ENCODE results near the gene CCDC188.

Gene CCDC188

GRCh38 chr22:20184501-20185165 lies 33.8 kb upstream of the CCDC188 start:
- no peak for DNase-seq

GRCh38 chr22:20183823-20184222 lies 33.0 kb upstream of the CCDC188 start:
- no peak for DNase-seq

DNA sequence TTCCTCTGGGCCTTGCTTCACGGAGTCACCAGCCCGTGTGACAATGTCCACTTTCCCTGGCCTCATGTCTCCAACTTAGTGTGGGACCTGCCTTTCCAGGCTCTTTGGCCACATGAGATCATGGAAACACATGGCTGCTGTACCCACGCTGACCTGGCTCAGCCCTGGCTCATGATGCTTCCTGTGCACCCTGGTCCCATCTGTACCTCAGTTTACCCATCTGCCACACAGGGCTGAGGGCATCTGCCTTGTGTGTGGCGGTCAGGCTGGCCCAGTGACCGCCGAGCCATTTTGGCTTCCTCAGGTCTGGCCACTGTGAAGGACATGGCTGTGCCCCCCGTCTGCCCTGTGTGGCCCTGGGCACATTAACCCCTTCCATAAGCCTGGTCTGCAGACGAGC lies 32.2 kb upstream of the CCDC188 start:
- DNase-seq, result no peak

DNA sequence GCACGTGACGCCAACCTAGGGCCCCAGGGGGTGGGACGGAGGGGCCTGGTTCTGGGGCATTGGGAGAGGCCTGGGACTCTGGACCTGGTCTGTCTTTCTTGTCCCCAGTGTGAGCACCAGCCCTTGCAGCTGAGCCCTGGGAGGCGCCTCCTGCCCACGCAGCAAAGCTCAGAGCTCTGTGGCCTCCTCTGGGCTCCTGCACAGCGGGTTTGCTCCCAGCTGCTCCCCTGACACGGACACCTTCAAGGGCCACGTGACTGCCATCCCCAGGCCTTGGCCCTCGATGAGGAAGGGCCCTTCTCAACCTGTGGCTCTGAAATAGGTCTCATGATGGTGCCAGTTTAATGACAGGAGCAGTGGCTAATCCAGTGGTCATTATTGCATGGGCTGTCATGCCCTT lies 31.5 kb upstream of the CCDC188 start:
- no peak for DNase-seq

DNA sequence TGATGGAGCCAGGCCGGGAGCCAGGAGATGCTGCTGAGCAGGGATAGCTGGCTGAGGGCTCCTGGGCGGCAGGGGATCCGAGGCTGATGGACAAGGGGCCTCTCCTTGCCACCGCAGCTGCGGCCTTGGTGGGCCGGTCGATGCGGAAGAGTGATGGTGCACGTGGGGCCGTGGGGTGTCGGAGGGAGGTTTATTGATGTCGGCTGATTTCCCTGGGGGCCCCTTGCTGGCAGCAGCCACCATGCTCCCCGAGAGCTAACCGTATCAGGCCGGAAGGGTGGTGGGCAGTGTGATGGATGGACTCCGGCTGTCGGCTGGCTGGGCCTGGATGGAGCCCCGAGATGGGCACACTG lies 31.0 kb upstream of the CCDC188 start:
- DNase-seq, result no peak

DNA sequence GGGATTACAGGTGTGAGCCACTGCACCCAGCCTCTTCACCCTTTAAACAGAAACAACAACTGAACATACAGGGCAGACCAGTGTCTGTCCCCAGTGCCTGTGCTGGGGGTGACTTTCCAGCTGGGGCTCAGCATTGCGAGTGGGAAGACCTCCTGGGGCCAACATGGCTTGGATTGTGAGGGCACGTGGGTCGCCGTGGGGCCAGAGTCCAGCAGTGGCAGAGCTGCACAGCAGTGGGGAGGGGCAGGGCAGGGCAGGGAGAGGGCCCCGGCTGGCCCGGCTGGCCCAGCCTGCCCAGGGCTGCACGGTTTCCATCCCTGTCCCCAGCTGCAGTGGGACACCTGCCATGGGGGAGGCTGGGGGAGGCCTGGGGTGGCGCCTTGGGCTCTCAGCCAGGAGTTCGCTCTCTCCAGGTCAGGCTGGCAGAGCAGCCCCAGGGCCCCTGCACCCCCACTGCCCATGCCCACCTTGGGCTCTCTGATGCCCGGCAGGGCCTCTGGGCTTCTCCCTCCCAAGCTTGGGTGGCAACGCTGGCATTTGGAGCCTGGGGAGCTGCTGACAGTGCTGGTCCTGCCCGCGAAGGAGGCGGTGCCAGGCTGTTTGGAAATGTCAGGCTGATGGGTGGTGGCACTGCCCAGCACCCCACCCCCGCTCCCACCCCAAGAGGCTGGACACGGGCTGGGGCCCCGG lies 30.5 kb upstream of the CCDC188 start:
- DNase-seq, result no peak

DNA sequence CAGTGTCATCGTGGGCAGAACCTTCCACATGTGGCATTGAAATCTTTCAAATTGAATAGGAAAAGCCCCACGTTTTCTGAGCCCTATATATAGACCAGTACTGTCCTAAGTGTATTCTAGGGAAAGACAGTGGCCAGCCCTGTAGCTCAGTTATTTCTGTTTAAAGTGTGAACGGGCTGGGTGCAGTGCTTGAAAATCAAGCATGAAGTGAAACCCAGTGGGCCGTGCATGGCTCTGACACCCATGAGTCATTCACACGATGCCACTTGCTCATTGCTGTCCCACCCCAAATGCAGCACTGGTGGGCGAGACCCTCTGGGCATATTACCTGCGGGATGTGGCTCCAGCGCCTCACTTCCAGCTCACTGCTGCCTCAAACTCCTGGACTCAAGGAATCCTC lies 29.8 kb upstream of the CCDC188 start:
- no peak for DNase-seq

DNA sequence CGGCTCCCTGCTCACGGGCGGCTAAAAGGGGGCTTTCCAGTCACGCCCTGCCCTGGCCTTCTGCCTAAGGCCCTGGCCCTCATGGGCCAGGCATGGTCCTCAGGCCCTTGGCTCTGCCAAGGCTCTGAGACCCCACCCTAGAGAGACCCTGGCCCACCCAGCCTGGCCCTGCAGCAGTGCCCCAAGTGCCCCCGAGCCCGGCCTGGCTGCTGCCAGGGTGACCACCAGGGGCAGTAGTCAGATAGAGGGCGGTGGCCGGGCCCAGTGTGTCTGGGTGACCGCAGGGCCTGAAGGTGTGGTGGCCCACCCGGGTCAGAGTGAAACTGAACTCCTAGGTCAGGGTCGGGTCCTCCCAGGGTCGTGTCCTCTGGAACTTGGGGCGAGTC lies 29.4 kb upstream of the CCDC188 start:
- DNase-seq, result no peak

DNA sequence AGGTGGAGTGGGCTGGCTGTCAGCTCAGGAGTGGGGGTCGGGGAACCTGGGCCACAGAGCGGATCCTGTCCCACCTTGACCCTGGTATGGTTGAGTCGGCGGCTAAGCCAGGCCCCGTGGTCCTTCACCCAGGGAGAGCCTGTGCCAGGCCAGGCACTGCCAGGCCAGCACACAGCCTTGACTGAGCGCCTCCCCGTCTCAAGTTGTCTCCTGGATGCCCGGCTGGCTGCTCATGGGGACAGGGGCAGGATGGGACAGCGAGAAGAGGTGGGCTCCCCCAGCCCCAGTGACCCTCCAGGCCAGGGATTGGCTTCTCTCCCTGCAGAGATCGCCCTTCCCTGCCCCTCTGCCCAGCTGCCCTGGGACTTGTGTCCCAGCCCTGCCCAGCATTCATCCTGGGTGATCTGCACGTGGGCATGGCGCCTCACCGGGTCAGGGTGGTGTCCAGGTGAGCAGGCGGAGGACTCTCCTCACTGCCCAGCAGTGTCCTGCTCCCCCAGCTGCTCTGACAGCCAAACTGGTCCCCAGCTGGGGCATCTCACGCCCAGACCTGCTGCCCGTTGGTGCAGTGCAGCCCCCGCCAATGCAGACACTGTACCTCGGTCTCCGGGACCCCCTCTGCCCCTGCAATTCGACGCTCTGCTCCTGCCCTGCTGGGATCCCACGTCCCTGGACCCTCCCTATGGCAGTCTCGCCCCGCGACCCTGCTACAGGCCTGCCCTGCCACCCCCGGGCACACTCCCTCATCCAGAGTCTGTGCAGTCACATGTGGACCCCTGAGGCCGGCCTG lies 28.8 kb upstream of the CCDC188 start:
- DNase-seq, result no peak

GRCh38 chr22:20178915-20179227 lies 28.0 kb upstream of the CCDC188 start:
- DNase-seq, result no peak

DNA sequence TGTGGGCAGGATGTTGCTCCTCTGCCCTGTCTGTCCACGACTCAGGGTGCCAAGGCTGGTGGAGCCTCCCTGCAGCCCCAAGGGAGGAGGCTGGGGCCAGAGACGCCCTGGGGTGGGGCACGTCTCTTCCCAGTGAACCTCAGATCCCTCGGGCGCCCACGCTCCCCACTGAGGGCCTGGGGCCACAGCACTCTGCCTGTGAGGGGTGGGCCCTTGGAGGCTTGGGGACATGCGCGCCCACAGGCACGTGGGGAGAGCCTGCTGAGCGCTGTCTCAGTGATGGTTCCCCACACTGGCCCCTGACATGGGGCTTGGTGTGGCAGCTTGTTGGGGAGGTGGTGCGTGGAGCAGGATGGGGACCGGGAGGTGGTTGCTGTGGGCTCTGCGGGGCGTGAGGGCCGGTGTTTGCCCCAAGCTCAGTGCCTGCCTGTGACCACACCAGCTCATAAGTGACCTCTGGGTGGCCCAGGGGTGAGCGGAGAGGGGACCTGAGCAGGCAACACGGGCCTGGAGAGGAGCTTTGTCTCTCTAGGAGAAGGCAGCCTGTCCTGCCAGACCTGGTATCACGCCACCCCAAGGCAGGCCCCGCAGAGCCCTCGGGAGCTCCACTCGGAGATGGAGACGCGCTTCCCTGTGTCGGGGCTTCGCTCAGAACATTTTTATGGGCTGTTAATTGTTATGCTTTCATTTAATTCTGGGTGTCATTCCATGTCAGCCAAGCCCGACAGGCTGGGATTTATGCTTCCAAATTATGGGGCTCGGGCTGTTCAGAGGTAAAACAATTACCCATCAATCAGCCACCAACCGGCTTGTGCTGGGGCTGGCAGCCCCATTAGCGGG lies 27.4 kb upstream of the CCDC188 start:
- DNase-seq, result no peak

GRCh38 chr22:20177217-20177911 lies 26.5 kb upstream of the CCDC188 start:
- DNase-seq, result no peak

DNA sequence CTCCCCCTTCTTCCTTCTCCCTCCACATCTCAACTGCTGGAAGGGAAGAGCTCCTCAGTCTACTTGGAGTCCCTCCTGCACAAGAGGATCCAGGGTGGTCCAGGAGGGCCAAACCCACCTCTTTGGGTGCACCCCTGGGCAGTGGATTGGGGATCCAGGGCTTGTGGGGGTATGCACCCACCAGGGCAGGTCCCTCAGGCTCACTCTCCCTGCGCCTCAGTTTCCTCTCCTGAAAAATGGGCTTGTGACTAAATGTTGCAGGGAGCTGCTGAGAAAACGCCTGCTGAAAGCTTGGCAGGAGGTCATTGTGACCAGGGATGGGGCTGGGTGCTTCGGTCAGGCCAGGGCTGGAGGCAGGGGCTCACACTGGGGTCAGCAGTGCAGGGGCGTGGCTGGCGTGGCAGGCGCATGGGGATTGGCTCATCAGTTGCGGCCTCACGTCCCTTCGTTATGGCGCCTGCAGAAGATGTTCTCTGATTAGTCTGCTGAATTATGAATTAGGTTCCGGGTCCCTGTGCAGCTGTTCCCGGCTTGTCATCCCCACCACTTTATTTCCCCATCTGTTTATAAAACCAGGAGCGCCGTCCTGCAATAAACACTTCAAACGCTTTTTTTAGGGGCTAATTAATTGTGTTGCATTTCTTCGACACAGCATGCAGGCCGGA lies 25.7 kb upstream of the CCDC188 start:
- no peak for DNase-seq

DNA sequence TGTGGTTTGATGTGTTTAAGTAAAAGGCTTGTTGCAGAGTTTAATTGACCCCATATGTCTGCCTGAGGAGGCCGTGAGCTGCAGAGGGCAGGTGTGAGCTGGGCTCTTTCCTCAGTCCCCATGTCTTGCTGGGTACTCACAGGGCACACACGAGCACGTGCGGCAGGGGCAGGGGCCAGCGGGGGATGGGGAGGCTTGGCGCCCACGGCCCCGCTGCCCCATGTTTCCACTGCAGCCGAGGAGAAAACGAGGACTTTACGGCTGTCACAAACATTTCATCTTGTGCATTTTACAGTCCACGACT lies 24.7 kb upstream of the CCDC188 start:
- DNase-seq, result no peak

GRCh38 chr22:20174785-20175596 lies 24.1 kb upstream of the CCDC188 start:
- DNase-seq, result no peak

DNA sequence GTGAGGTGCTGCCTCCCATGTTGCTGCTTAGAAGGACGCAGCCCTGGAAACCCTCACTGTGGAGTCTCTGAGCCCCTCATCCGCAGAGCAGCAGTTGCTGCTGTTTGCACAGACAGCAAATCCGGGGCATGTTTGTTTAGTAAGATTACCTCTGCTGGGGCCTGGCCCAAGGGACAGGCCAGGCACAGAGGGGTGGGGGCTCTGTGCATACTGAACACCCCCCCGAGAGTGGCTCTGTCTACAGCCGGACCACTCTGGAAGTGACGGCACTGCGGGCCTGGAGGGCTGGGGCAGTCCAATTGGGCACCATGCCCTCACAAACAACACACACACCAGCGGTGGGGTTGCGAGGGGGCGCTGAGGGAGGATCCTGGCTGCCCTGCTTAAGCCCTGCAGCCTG lies 22.9 kb upstream of the CCDC188 start:
- no peak for DNase-seq

- DNase-seq, result no peak
Measured at GRCh38 chr22:20173246-20173645, 22.4 kb upstream of the CCDC188 start.

DNA sequence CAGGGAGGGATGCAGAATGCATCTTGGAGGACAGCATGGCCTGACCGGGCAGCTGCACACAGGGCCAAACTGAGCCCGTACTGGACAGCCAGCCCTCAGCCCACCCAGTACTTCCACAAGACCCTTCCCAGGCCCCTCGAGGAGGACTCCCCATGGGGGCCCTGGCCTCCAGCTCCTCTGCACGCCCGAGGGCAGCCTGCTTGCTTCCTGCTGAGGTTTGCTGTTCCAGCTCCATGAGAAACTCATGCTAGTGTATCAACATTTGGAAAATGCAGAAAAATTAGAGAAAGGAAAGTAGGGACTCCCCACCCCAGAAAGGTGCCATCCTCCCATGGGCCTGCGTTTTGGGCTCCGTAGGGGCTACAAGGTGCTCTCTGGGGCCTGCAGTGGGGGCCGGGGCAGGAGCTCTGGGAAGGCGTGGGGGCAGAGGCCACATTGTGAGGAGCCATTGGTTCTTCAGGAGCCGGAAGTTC lies 21.3 kb upstream of the CCDC188 start:
- no peak for DNase-seq

- no peak for DNase-seq
Measured at GRCh38 chr22:20171288-20172140, 20.7 kb upstream of the CCDC188 start.

GRCh38 chr22:20170170-20170569 lies 19.3 kb upstream of the CCDC188 start:
- DNase-seq, result no peak

All from CD4-positive, alpha-beta T cell treated with Interleukin-6 for 4 hours (primary cell).